Hematopoietic multipotent progenitor cell (in vitro differentiated cells): ENCODE measurements around the gene CHD9. TPM values are rescaled to one million over a fixed set of nuclear protein-coding genes. Genes with fewer than 3 reads are reported as not detected.
A peak's percentile ranks its signal among the peaks of the same experiment; 100 is the strongest.

ENCODE experiments used
- DNase-seq, 3 donors: peaks; one replicate each; pipeline ENCODE4 v3.0.0-alpha.2; 2011 to 2015; ENCODE audit warnings: low read depth in 2 of 3, low spot score in 2 of 3
- total RNA-seq: library from RNA; depleted of rRNA; stranded (reverse); fragments of >200 nt; gene quantifications from one replicate; pipeline ENCODE4 v1.2.3, GENCODE V29; 2012

CHD9 gene
- total RNA-seq, 1 donor, result 44.7 TPM

GRCh38 chr16:53090591-53091411, 36.0 kb downstream of the CHD9 start:
- peak in 2 of 3 donors; percentile 42 to 59 for DNase-seq

- DNase-seq, result peak in 2 of 3 donors; percentile 59 to 62
These were observed 36.8 kb downstream of the CHD9 start for GRCh38 chr16:53091466-53092211.

DNA sequence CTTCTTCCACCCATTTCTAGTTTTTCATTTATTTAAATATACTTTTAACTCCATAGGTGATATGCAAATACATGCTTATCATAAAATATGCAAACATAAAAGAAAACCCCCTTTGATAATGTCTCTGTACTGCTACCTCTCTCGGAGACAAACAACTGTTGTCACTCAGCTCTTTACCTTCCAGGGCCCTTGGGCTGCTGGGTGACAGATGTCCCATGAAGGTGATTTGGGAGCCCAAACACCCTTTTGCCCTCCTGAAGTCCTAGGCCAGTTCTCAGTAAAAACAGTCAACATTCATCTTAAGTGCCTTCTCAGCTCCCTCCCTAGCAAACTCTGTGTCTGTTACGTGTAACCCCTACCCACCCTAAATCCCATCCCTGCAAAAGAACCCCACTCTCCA, 37.5 kb downstream of the CHD9 start:
- no peak for DNase-seq

DNA sequence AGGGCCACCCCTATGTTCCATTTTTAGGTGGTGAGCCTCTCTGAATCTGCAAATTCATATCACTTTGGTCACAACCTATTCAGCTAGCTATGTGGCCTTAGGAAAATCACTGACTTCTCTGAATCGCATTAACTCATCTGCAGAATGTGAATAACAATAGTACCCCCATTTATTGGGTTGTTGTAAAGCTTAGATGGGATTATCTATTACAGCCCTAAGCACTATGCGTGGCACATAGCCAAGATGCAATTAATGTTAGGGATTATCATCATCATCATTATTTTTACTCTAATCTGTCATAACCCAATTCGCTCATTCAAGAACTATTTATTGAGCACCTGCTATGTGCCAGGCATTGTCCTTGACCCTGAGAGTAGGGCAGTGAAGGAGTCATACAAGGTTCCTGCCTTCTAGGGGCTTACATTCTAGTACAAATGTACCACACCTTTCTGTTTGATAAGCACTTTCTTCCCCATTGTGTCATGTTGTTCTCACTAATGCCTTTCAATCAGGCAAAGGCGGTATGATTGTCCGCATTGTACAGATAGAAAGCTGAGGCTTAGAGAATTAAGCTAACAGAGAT, 38.5 kb downstream of the CHD9 start:
- no peak for DNase-seq

DNA sequence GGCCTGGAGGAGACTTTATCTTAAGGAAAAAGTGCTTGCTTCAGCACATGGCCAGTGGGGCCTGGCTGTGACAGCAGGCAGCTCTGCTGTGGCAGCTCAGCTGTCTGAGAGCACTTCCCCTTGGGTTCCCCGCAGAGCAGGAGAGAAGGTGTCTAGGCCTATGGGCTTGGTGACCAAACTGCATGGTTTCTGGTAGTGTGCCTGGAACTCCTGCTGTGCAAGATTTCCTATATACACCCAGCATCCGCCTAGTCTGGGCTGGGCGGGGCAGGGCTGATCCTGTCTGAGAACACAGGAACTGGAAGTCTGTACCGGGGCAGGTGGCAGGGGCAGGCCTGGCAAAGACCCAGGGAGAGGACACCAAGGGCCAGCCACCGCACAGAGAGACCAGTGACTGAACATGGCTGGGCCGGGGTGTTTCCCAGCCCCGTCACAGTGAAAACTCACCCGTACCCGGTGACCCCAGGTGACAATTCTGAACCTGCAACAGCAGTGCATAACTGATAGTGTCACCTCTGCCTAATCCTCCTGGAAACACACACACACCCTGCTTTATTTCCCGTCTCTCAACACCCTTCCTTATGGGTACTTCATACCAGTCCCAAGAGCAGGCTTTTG, 39.3 kb downstream of the CHD9 start:
- peak in 2 of 3 donors; percentile 73 to 79 for DNase-seq

DNA sequence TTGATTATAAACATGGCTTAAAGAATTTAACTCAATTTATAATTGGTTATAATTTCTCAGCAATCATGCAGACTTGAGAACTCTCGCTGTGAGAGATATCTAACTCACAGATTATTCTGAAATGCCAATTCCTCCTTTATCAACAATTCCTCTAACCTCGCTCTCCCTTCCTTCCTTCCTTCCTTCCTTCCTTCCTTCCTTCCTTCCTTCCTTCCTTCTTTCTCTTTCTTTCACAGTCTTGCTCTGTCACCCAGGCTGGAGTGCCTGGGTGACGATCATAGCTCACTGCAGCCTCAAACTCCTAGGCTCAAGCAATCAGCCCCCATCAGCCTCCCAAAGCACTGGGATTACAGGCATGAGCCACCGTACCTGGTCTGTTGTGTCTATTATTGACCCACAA, 42.4 kb downstream of the CHD9 start:
- no peak for DNase-seq

DNA sequence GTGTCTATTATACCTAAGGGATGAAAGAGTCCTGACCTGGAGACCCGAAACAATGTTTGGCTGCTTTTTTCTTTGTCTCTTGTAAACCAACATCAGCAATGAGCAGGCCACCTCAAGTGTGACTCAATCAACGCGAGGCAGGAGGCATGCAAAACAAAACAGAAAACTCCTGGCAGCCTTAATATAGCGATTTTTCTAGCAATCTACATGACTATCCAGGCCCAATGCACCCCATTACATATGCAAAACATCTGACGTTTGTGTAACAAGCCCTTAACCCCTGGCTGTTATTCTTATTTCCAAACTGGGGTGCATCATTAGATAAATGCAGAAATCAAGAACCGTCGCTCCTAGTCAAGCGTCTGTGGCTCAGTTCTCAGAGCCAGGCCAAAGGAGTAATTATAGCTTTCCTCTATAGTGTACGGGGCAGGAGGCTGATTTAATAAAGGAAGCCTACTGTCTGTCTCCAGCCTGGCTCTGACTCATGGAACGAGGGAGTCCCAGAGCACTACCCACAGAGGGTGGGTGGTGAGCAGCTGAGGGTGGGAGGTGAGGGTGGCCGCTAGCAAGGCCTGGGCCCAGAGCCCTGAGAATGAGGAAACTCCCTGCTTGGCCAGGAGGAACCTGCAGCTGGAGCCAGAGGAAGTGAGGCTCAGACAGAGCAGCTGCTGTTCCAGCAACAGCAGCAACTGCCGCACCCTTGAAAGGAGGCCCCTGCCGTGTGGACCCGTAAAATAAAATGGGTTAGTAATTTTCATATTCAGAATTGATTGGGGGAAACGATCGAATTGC, 43.9 kb downstream of the CHD9 start:
- peak in 2 of 3 donors; percentile 93 to 94 for DNase-seq

DNA sequence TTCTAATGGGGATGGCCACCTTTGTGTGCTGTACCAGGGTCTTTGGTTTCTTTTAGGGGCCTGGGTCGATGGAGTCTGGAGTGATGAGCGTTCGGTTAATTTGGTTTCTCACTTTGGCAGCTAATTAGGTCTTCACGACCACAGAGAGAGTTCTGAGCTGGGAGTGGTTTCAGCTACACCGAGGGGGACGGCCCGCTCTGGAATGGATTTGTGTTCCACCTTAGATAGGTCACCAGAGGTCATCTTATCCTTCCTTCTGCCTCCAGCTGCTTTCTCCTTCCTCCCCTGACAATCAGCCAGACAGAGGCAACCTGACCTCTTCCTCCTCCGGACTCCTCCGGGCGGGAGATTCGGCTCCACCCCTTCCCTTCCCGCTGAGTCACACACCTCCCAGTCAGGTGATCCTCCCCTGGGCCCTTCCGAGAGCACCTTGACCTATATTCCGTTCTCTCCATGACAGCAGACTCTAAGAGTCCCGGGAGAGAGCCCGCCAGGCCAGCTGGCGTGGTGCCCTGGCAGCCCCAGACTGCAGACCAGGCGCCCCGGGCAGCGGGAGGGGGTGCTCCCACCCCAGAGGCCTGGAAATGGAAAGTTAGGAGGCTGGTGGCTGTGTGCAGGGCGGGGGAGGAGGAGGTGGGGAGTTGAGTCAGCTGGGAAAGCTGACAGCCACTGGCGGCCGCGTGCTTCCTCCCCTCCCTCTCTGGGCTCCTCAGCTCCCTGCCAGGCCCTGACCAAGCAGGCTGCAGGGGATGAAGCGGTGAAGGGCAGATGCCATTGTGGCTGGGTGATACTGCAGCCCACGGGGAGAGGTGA, 44.7 kb downstream of the CHD9 start:
- DNase-seq, result peak in 2 of 3 donors; percentile 78 to 80

DNA sequence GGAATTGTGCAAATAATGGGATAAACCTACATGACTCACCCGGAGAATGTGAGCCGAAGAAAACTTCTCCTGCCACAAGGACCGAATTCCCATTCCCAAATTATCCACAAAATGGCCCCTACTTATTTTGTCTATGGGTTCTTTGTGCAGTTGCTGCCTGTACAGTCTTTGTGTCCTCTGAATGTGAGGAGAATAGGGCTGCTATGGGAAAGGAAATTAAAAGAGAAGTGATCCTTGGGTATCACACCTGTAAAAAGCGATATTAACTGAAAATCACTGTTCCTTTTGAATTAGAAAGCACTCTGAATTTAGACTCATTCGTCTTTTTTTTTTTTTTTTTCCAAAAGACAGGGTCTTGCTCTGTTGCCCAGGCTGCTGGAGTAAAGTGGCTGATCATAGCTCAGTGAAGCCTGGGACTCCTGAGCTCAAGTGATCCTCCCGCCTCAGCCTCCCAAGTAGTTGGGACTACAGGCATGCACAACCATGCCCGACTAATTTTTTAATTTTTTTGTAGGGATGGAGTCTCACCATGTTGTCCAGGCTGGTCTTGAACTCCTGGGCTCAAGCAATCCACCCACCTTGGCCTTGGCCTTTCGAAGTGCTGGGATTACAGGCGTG, 45.4 kb downstream of the CHD9 start:
- DNase-seq, result no peak

- DNase-seq, result no peak
These were observed 46.1 kb downstream of the CHD9 start for GRCh38 chr16:53100889-53101288.

DNA sequence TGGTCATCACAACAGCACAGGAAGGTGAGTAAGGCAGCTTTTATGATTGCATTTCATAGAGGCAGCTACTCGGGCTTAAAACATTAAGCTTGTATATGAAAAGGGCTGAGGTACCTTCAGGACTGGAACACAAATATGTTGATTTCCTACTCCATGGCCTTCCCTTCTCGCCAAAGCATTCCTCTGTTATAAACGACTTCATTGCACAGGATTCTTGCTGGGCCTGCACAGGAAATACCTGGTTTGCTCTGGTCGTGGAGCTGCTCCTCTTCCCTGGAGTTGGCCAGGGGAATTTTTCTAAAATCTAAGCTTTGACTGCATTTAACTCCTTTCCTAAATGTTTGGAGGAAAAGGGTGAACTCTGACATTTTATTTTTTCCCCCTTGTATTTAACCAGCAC, 49.0 kb downstream of the CHD9 start:
- DNase-seq, result no peak

DNA sequence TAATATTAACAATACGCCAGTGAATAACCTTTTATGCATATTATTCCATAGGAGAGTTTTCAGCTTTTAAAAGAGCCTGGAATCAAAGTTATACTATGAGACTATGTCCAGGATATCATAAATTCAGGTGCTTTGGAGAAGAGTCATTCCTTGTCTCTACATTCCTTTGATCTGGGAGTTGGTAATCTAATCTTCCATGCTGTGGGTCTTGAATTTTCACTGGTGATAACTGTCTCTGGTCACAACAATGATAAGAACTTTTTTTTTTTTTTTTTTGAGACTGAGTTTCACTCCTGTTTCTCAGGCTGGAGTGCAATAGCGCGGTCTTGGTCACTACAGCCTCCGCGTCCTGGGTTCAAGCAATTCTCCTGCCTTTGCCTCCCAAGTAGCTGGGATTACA, 50.8 kb downstream of the CHD9 start:
- DNase-seq, result no peak

GRCh38 chr16:53111078-53111791, 56.4 kb downstream of the CHD9 start:
- DNase-seq, result no peak

DNA sequence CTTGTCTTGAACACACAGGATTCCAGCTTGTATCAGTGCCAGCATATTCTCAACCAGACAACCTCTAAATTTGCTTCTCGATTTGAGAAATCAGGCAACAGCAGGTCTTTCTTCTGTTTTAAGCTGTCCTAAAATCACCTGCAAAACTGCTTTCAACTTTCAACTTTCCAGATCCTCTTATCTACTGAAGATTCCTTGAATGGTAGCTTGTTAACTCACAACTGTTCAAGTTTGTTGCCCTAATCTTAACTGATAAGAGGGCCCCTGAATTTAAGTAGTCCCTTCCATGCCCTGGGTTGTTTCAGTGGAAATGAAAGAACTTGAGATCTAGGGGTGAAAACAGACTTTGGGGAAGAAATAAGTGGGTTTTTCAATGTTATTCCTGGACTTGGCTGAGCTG, 57.2 kb downstream of the CHD9 start:
- DNase-seq, result no peak

GRCh38 chr16:53115047-53115446, 60.3 kb downstream of the CHD9 start:
- DNase-seq, result no peak

DNA sequence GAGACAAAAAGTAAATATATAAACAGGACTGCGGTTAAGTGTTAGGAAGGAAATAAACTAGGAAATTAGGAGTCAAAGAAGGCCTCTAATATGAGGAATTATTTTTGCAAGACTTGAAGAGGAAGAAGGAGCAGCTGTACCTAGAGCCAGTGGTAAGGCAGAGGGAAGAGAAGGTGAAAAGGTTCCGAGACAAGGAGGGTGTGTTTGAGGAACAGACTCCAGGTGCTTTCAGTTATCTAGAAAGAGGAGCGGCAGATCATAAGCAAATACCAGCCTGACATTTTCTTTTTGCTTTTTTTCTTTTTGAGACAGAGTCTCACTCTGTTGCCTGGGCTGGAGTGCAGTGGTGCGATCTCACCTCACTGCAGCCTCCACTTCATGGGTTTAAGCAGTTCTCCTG, 61.0 kb downstream of the CHD9 start:
- DNase-seq, result no peak

GRCh38 chr16:53121043-53121620, 66.3 kb downstream of the CHD9 start:
- no peak for DNase-seq

DNA sequence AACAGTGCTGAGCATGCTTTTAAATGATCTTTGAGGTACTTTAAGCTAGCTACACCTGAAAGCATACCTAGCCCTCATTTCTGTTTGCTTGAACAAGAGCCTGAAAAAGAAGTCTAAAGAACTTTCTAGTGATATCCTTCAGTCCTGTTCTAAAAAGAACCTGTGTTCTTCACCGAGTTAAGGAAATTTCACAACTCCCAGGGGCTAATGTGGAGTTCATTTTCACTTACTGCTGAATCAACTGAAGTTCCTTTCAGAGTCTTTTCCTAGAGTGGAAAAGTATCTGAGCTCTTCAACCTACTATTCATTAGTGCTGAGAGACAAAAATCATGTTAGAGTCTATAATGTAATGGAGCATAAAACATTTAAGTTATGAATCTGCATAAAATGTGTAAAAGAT, 66.9 kb downstream of the CHD9 start:
- no peak for DNase-seq
